Measurements from ENCODE around the gene POFUT2. TPM values are rescaled to one million over a fixed set of nuclear protein-coding genes. Genes with fewer than 3 reads are reported as not detected.

Gene POFUT2
- 62.5 to 64.7 TPM (median 63.4 TPM) in 3 replicates for total RNA-seq

- H3K9me3 Mint-ChIP-seq, result no peaks in the 10 kb centered on the region
- H3K27me3 Mint-ChIP-seq (ENCODE audit: low read depth), result no peaks in the 10 kb centered on the region
- H3K4me3 Mint-ChIP-seq, result peak within 1 kb of the TSS; percentile 78
- TF ChIP-seq CTCF (IDR thresholded peaks at IDR 0.05; ENCODE audit: unreplicated experiment), result no peak
- H3K27ac Mint-ChIP-seq, result peak within 1 kb of the TSS; percentile 64
- H3K36me3 Mint-ChIP-seq, result peaks cover 11% of the 10 kb centered on the region
- H3K4me1 Mint-ChIP-seq, result peaks cover 29% of the 10 kb centered on the region
- peak; percentile 98 to 100 for DNase-seq (ENCODE audit: low spot score in 2 of 2, unreplicated experiment in 2 of 2)
Measured at GRCh38 chr21:45287438-45288391, at the start of gene POFUT2. Gene POFUT2, minus strand, starts transcription at chr21:45287895. Its CDS starts 24 bp downstream, at chr21:45287871.

GRCh38 chr21:45336870-45337269 lies 49.2 kb upstream of the POFUT2 start:
- DNase-seq (ENCODE audit: low spot score in 2 of 2, unreplicated experiment in 2 of 2), result no peak
- H3K27ac Mint-ChIP-seq, result no peak overlapping the region

GRCh38 chr21:45336535-45336810 lies 48.8 kb upstream of the POFUT2 start:
- no peak for TF ChIP-seq CTCF (IDR thresholded peaks at IDR 0.05; ENCODE audit: unreplicated experiment)
- no peak for DNase-seq (ENCODE audit: low spot score in 2 of 2, unreplicated experiment in 2 of 2)
- H3K4me1 Mint-ChIP-seq, result peaks cover 32% of the 10 kb centered on the region
- peaks cover 4% of the 10 kb centered on the region for H3K9me3 Mint-ChIP-seq
- H3K27me3 Mint-ChIP-seq (ENCODE audit: low read depth), result no peaks in the 10 kb centered on the region
- no peaks in the 10 kb centered on the region for H3K36me3 Mint-ChIP-seq
- no peak overlapping the region for H3K4me3 Mint-ChIP-seq
- peak overlapping the region; percentile 16 for H3K27ac Mint-ChIP-seq

More at GRCh38 chr21:45336870-45337269, 49.2 kb upstream of the POFUT2 start:
- H3K4me3 Mint-ChIP-seq, result no peak overlapping the region
- H3K27me3 Mint-ChIP-seq (ENCODE audit: low read depth), result no peaks in the 10 kb centered on the region
- H3K4me1 Mint-ChIP-seq, result peaks cover 33% of the 10 kb centered on the region
- peaks cover 4% of the 10 kb centered on the region for H3K9me3 Mint-ChIP-seq
- no peak for TF ChIP-seq CTCF (IDR thresholded peaks at IDR 0.05; ENCODE audit: unreplicated experiment)
- H3K36me3 Mint-ChIP-seq, result no peaks in the 10 kb centered on the region

GRCh38 chr21:45335761-45336534 lies 48.3 kb upstream of the POFUT2 start:
- DNase-seq (ENCODE audit: low spot score in 2 of 2, unreplicated experiment in 2 of 2), result no peak
- Mint-ChIP-seq H3K4me1 (peaks cover 35% of the 10 kb centered on the region), H3K27ac (peak overlapping the region; percentile 16), H3K9me3 (peaks cover 4% of the 10 kb centered on the region), H3K4me3 (no peak overlapping the region), H3K27me3 (ENCODE audit: low read depth) (no peaks in the 10 kb centered on the region), H3K36me3 (no peaks in the 10 kb centered on the region)
- TF ChIP-seq CTCF (IDR thresholded peaks at IDR 0.05; ENCODE audit: unreplicated experiment), result no peak

- Mint-ChIP-seq H3K27ac (no peak overlapping the region), H3K4me3 (no peak overlapping the region), H3K27me3 (ENCODE audit: low read depth) (no peaks in the 10 kb centered on the region), H3K4me1 (peaks cover 35% of the 10 kb centered on the region), H3K36me3 (no peaks in the 10 kb centered on the region), H3K9me3 (no peaks in the 10 kb centered on the region)
- TF ChIP-seq CTCF (IDR thresholded peaks at IDR 0.05; ENCODE audit: unreplicated experiment), result no peak
- DNase-seq (ENCODE audit: low spot score in 2 of 2, unreplicated experiment in 2 of 2), result no peak
Measured at GRCh38 chr21:45335151-45335760, 47.6 kb upstream of the POFUT2 start.
